ENCODE results near the gene CACNA1G. TPM values are rescaled to one million over a fixed set of nuclear protein-coding genes. Genes with fewer than 3 reads are reported as not detected.

The CACNA1G gene
- total and polyA plus RNA-seq, 3 donors from 2014 or later = 1.3 to 1.7 (median 1.7) TPM

GRCh38 chr17:50626037-50626574 is 65.6 kb downstream of the CACNA1G start:
- peaks cover 7% of the 10 kb centered on the region for H3K4me1 ChIP-seq
- intact Hi-C loops (cut with DNase I; ENCODE audit: low total_unique reads) = loop anchor here (5.0 to 10.0 kb wide), 2 partner anchors 69 to 141 kb away; no protein-coding TSS in a partner anchor
- H3K27ac ChIP-seq = no peak overlapping the region
- H3K4me3 ChIP-seq = no peak overlapping the region
- no peaks in the 10 kb centered on the region for H3K27me3 ChIP-seq
- peak; percentile 86 for DNase-seq
- no peaks in the 10 kb centered on the region for H3K9me3 ChIP-seq
- TF ChIP-seq POLR2A (IDR thresholded peaks at IDR 0.05) (no peak), CTCF (IDR thresholded peaks at IDR 0.05) (peak; percentile 69 to 86 (median 70))
- H3K36me3 ChIP-seq (ENCODE audit: low read depth, missing control alignments) = no peaks in the 10 kb centered on the region
- WGBS, 2 donors = 62% methylated on average over 19 of the region's 19 CpGs; no CpG with 5 or more reads in 1 of the 2 donors

GRCh38 chr17:50627036-50627781 is 66.7 kb downstream of the CACNA1G start:
- DNase-seq = no peak
- TF ChIP-seq CTCF (IDR thresholded peaks at IDR 0.05) = no peak
- TF ChIP-seq POLR2A (IDR thresholded peaks at IDR 0.05) = no peak
- H3K27ac ChIP-seq = no peak overlapping the region
- intact Hi-C loops (cut with DNase I; ENCODE audit: low total_unique reads) = loop anchor here (5.0 to 10.0 kb wide), 2 partner anchors 70 to 142 kb away; no protein-coding TSS in a partner anchor
- H3K36me3 ChIP-seq (ENCODE audit: low read depth, missing control alignments) = no peaks in the 10 kb centered on the region
- H3K9me3 ChIP-seq = no peaks in the 10 kb centered on the region
- no peak overlapping the region for H3K4me3 ChIP-seq
- no peaks in the 10 kb centered on the region for H3K27me3 ChIP-seq
- H3K4me1 ChIP-seq = peaks cover 13% of the 10 kb centered on the region
- 89 to 90% methylated on average over 16 to 17 of the region's 17 CpGs for WGBS, 2 donors

GRCh38 chr17:50627782-50628601 is 67.5 kb downstream of the CACNA1G start:
- no peak for DNase-seq
- no peaks in the 10 kb centered on the region for H3K9me3 ChIP-seq
- H3K27me3 ChIP-seq = no peaks in the 10 kb centered on the region
- no peak overlapping the region for H3K27ac ChIP-seq
- H3K4me1 ChIP-seq = peaks cover 13% of the 10 kb centered on the region
- TF ChIP-seq POLR2A (IDR thresholded peaks at IDR 0.05) = no peak
- no peak for TF ChIP-seq CTCF (IDR thresholded peaks at IDR 0.05)
- no peaks in the 10 kb centered on the region for H3K36me3 ChIP-seq (ENCODE audit: low read depth, missing control alignments)
- H3K4me3 ChIP-seq = no peak overlapping the region
- intact Hi-C loops (cut with DNase I; ENCODE audit: low total_unique reads) = loop anchor here (5.0 to 10.0 kb wide), 2 partner anchors 71 to 143 kb away; no protein-coding TSS in a partner anchor
- WGBS, 2 donors = 62 to 73% methylated on average over 16 to 17 of the region's 17 CpGs

GRCh38 chr17:50629902-50630301 is 69.4 kb downstream of the CACNA1G start:
- H3K27me3 ChIP-seq = no peaks in the 10 kb centered on the region
- peaks cover 19% of the 10 kb centered on the region for H3K4me1 ChIP-seq
- WGBS, 2 donors = 82 to 84% methylated on average over 6 of the region's 6 CpGs
- H3K27ac ChIP-seq = no peak overlapping the region
- H3K4me3 ChIP-seq = no peak overlapping the region
- intact Hi-C loops (cut with DNase I; ENCODE audit: low total_unique reads) = loop anchor here (5.0 to 10.0 kb wide), 3 partner anchors 55 to 145 kb away; no protein-coding TSS in a partner anchor
- H3K36me3 ChIP-seq (ENCODE audit: low read depth, missing control alignments) = no peaks in the 10 kb centered on the region
- TF ChIP-seq CTCF (IDR thresholded peaks at IDR 0.05) (no peak), POLR2A (IDR thresholded peaks at IDR 0.05) (no peak)
- no peak for DNase-seq
- H3K9me3 ChIP-seq = no peaks in the 10 kb centered on the region

All from testis (tissue), 3 donors.